ENCODE results near the gene CNRIP1. TPM values are rescaled to one million over a fixed set of nuclear protein-coding genes. Genes with fewer than 3 reads are reported as not detected.
A peak's percentile ranks its signal among the peaks of the same experiment; 100 is the strongest.

CNRIP1 gene
- total and polyA plus RNA-seq, 3 experiments from 2014 or later, result 0.11 TPM; not detected in 2

DNA sequence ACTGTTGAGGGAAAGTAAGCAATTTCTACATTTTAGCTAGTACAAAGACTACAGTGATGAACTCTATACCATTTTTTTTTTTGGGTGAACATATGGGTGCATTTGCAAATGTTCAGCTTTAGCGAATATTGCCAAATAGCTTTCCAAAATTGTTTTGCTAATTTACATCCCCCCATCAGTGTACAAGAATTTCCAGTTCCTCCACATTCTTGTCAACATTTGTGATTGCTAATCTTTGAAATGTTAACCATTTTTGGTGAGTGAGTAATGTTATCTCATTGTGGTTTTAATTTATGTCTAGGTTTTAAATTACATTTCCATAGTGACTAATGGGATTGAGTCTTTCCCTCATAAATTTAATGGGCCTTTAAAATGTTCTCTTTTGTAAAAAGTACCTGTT, 16.4 kb upstream of the CNRIP1 start:
- no peaks in the 10 kb centered on the region for H3K36me3 Mint-ChIP-seq
- no peaks in the 10 kb centered on the region for H3K9me3 ChIP-seq (ENCODE audit: low read length)
- no peaks in the 10 kb centered on the region for H3K4me1 Mint-ChIP-seq
- no peak overlapping the region for H3K27ac ChIP-seq (ENCODE audit: low read depth, low read length)
- H3K27me3 Mint-ChIP-seq, result peaks cover 6 to 21% of the 10 kb centered on the region in 2 donors
- ChIA-PET CTCF (no interaction called here), POLR2A (no interaction called here)
- no peaks in the 10 kb centered on the region for H3K9me3 Mint-ChIP-seq
- H3K27me3 ChIP-seq (ENCODE audit: insufficient read depth, low read length, poor library complexity, severe bottlenecking), result no peaks in the 10 kb centered on the region
- no peak for DNase-seq
- H3K4me3 ChIP-seq (ENCODE audit: low read length), result no peak overlapping the region
- H3K4me1 ChIP-seq (ENCODE audit: insufficient read depth, low read length), result no peaks in the 10 kb centered on the region
- no peaks in the 10 kb centered on the region for H3K36me3 ChIP-seq (ENCODE audit: insufficient read depth, low read length)
- H3K4me3 Mint-ChIP-seq, result no peak overlapping the region
- H3K27ac Mint-ChIP-seq, result no peak overlapping the region

DNA sequence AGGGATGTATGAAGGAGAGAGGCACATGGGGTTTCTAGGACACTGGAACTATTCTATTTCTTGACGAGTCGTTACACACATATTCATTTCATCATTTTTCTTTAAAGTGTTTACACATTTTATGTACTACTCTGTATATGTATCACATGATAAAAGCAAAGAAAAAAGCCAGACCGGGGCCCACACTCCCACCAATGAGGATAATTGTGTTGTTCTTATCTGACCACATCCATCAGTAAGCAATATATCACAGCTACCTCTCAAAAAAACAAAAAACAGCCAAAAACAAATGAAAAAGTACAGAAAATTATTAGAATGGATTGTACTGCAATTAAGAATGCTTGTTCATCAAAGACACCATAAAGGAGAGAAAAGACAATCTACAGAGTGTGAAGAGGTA, 14.2 kb upstream of the CNRIP1 start:
- no peak for DNase-seq
- H3K9me3 Mint-ChIP-seq, result no peaks in the 10 kb centered on the region
- H3K27ac Mint-ChIP-seq, result no peak overlapping the region
- Histone ChIP-seq H3K4me3 (ENCODE audit: low read length) (no peak overlapping the region), H3K27me3 (ENCODE audit: insufficient read depth, low read length, poor library complexity, severe bottlenecking) (no peaks in the 10 kb centered on the region), H3K9me3 (ENCODE audit: low read length) (no peaks in the 10 kb centered on the region), H3K36me3 (ENCODE audit: insufficient read depth, low read length) (no peaks in the 10 kb centered on the region), H3K27ac (ENCODE audit: low read depth, low read length) (no peak overlapping the region), H3K4me1 (ENCODE audit: insufficient read depth, low read length) (no peaks in the 10 kb centered on the region)
- ChIA-PET POLR2A (no interaction called here), CTCF (no interaction called here)
- no peaks in the 10 kb centered on the region for H3K4me1 Mint-ChIP-seq
- no peak overlapping the region for H3K4me3 Mint-ChIP-seq
- H3K36me3 Mint-ChIP-seq, result no peaks in the 10 kb centered on the region
- peaks cover 4 to 21% of the 10 kb centered on the region in 2 donors for H3K27me3 Mint-ChIP-seq

DNA sequence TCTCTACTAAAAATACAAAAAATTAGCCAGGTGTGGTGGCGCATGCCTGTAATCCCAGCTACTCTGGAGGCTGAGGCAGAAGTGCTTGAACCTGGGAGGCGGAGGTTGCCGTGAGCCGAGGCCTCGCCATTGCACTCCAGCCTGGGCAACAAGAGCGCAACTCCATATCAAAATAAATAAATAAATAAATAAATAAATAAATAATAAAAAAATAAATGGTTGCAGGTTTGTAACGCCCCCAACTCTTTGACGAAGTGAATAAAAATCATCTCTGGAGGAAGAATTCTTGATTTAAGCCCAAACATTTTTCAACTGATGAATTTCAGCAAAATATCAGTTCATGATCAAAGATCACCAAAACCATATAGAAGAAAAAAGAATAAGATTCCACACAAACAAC, 13.3 kb upstream of the CNRIP1 start:
- CTCF ChIA-PET, result no interaction called here
- Histone ChIP-seq H3K27me3 (ENCODE audit: insufficient read depth, low read length, poor library complexity, severe bottlenecking) (no peaks in the 10 kb centered on the region), H3K36me3 (ENCODE audit: insufficient read depth, low read length) (no peaks in the 10 kb centered on the region), H3K4me1 (ENCODE audit: insufficient read depth, low read length) (no peaks in the 10 kb centered on the region), H3K4me3 (ENCODE audit: low read length) (no peak overlapping the region), H3K9me3 (ENCODE audit: low read length) (no peaks in the 10 kb centered on the region), H3K27ac (ENCODE audit: low read depth, low read length) (no peak overlapping the region)
- no peaks in the 10 kb centered on the region for H3K4me1 Mint-ChIP-seq
- H3K9me3 Mint-ChIP-seq, result no peaks in the 10 kb centered on the region
- no peak for DNase-seq
- no peak overlapping the region for H3K4me3 Mint-ChIP-seq
- H3K27me3 Mint-ChIP-seq, result peaks cover 9 to 30% of the 10 kb centered on the region in 2 donors
- H3K27ac Mint-ChIP-seq, result no peak overlapping the region
- H3K36me3 Mint-ChIP-seq, result no peaks in the 10 kb centered on the region
- POLR2A ChIA-PET, result no interaction called here

DNA sequence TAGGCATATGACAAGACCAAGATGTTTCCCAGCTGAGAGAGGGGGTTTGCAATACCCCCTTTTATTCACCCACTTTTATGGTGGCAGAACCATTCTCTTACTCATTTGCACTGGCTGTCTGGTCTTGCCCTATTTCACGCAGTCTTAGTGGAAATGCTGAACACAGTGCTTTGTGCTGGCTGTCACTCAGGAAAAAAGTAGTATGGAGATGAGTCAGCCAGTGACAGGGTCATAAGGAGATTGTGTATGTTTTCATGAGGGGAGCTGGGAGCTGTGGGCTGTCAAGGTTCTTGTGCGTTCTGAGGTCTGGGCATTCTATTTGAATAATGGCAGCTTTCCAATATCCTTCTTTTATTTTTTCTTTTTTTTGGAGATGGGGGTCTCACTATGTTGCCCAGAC, 10.9 kb upstream of the CNRIP1 start:
- Histone ChIP-seq H3K36me3 (ENCODE audit: insufficient read depth, low read length) (no peaks in the 10 kb centered on the region), H3K9me3 (ENCODE audit: low read length) (no peaks in the 10 kb centered on the region), H3K4me1 (ENCODE audit: insufficient read depth, low read length) (no peaks in the 10 kb centered on the region), H3K27me3 (ENCODE audit: insufficient read depth, low read length, poor library complexity, severe bottlenecking) (no peaks in the 10 kb centered on the region), H3K4me3 (ENCODE audit: low read length) (no peak overlapping the region), H3K27ac (ENCODE audit: low read depth, low read length) (no peak overlapping the region)
- peaks cover 13 to 41% of the 10 kb centered on the region in 2 donors for H3K27me3 Mint-ChIP-seq
- no peaks in the 10 kb centered on the region for H3K36me3 Mint-ChIP-seq
- H3K9me3 Mint-ChIP-seq, result no peaks in the 10 kb centered on the region
- no peak overlapping the region for H3K27ac Mint-ChIP-seq
- ChIA-PET CTCF (no interaction called here), POLR2A (no interaction called here)
- no peak overlapping the region for H3K4me3 Mint-ChIP-seq
- H3K4me1 Mint-ChIP-seq, result no peaks in the 10 kb centered on the region
- DNase-seq, result no peak

- ChIA-PET CTCF (no interaction called here), POLR2A (no interaction called here)
- H3K27ac ChIP-seq (ENCODE audit: low read depth, low read length), result no peak overlapping the region
- H3K27me3 Mint-ChIP-seq, result peaks cover 13 to 44% of the 10 kb centered on the region in 2 donors
- no peaks in the 10 kb centered on the region for H3K9me3 ChIP-seq (ENCODE audit: low read length)
- H3K4me3 ChIP-seq (ENCODE audit: low read length), result no peak overlapping the region
- H3K4me3 Mint-ChIP-seq, result no peak overlapping the region
- DNase-seq, result no peak
- H3K4me1 ChIP-seq (ENCODE audit: insufficient read depth, low read length), result no peaks in the 10 kb centered on the region
- no peaks in the 10 kb centered on the region for H3K4me1 Mint-ChIP-seq
- no peaks in the 10 kb centered on the region for H3K27me3 ChIP-seq (ENCODE audit: insufficient read depth, low read length, poor library complexity, severe bottlenecking)
- H3K9me3 Mint-ChIP-seq, result no peaks in the 10 kb centered on the region
- no peaks in the 10 kb centered on the region for H3K36me3 ChIP-seq (ENCODE audit: insufficient read depth, low read length)
- no peak overlapping the region for H3K27ac Mint-ChIP-seq
- no peaks in the 10 kb centered on the region for H3K36me3 Mint-ChIP-seq
Observed at GRCh38 chr2:68328901-68329300, 9.2 kb upstream of the CNRIP1 start.

DNA sequence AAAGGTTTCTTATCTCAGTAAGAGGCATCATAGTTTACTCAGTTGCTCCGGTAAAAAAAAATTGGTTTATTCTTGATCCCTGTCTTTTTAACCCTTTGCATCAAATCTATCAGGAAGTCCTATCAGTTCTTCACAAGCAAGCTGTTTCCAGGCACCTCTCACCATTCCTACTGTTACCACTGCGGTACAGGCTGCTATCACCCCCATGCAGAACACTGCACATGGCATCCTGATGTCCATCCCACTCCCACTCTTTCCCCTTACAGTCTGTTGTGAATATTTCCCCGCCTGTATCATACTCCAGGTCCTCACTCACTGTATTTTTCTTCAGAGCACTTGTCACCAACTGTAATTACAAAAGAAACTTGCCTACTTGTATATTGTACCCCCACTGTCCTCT, 5.3 kb upstream of the CNRIP1 start:
- H3K27me3 Mint-ChIP-seq, result peaks cover 16 to 35% of the 10 kb centered on the region in 2 donors
- ChIA-PET CTCF (no interaction called here), POLR2A (no interaction called here)
- Histone ChIP-seq H3K36me3 (ENCODE audit: insufficient read depth, low read length) (no peaks in the 10 kb centered on the region), H3K4me3 (ENCODE audit: low read length) (no peak overlapping the region), H3K27ac (ENCODE audit: low read depth, low read length) (no peak overlapping the region), H3K9me3 (ENCODE audit: low read length) (no peaks in the 10 kb centered on the region), H3K27me3 (ENCODE audit: insufficient read depth, low read length, poor library complexity, severe bottlenecking) (peaks cover 4% of the 10 kb centered on the region), H3K4me1 (ENCODE audit: insufficient read depth, low read length) (peaks cover under 1% of the 10 kb centered on the region)
- no peaks in the 10 kb centered on the region for H3K9me3 Mint-ChIP-seq
- H3K4me3 Mint-ChIP-seq, result no peak overlapping the region
- peaks cover 0 to 4% (median 4%) of the 10 kb centered on the region in 3 donors for H3K4me1 Mint-ChIP-seq
- no peak for DNase-seq
- H3K36me3 Mint-ChIP-seq, result no peaks in the 10 kb centered on the region
- peak overlapping the region in 1 of 8 donors; percentile 53 for H3K27ac Mint-ChIP-seq

GRCh38 chr2:68320118-68320641, 431 bp upstream of the CNRIP1 start:
- ChIA-PET CTCF (interaction anchor here (2.2 kb wide), 1 partner anchor 121 kb away, joined by 6 read pairs; no protein-coding TSS in a partner anchor), POLR2A (interaction anchor here (1.1 kb wide), 1 partner anchor 64 kb away, joined by 3 read pairs; no protein-coding TSS in a partner anchor)
- peak overlapping the region in 1 of 8 donors; percentile 57 for H3K27ac Mint-ChIP-seq
- Histone ChIP-seq H3K36me3 (ENCODE audit: insufficient read depth, low read length) (no peaks in the 10 kb centered on the region), H3K9me3 (ENCODE audit: low read length) (no peaks in the 10 kb centered on the region), H3K4me1 (ENCODE audit: insufficient read depth, low read length) (peaks cover 11% of the 10 kb centered on the region), H3K4me3 (ENCODE audit: low read length) (no peak overlapping the region), H3K27ac (ENCODE audit: low read depth, low read length) (no peak overlapping the region), H3K27me3 (ENCODE audit: insufficient read depth, low read length, poor library complexity, severe bottlenecking) (peaks cover 17% of the 10 kb centered on the region)
- no peaks in the 10 kb centered on the region for H3K9me3 Mint-ChIP-seq
- no peaks in the 10 kb centered on the region for H3K36me3 Mint-ChIP-seq
- peak overlapping the region; percentile 79 to 89 (median 83) for H3K4me3 Mint-ChIP-seq
- no peak for DNase-seq
- H3K27me3 Mint-ChIP-seq, result peaks cover 35 to 50% of the 10 kb centered on the region in 2 donors
- H3K4me1 Mint-ChIP-seq, result peaks cover 8 to 23% (median 15%) of the 10 kb centered on the region in 3 donors

DNA sequence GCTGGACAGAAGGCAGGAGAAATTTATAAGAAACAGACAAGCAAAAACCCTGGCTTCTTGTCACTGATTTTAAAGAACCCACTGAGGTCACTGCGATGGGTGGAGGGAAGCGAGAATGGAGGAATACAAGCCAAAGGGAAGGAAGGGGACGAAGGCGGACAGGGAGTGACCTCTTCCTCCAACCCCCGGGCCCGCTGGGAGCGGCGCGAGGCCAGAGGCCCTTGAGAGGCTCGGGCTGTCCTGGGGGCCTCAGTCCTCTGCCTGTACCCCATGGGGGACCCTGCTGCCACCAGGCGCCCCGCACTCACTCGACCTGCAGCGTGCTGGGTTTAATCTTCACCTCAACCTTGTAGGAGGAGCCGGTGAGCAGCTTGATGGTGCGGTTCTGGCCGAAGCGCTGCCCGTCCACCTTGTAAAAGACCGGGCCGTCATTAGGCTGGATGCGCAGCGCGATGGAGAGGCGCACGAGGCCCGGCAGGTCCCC, 793 bp downstream of the CNRIP1 start:
- POLR2A ChIA-PET, result no interaction called here
- DNase-seq, result no peak
- Histone ChIP-seq H3K9me3 (ENCODE audit: low read length) (no peaks in the 10 kb centered on the region), H3K27ac (ENCODE audit: low read depth, low read length) (no peak overlapping the region), H3K36me3 (ENCODE audit: insufficient read depth, low read length) (no peaks in the 10 kb centered on the region), H3K27me3 (ENCODE audit: insufficient read depth, low read length, poor library complexity, severe bottlenecking) (peaks cover 17% of the 10 kb centered on the region), H3K4me3 (ENCODE audit: low read length) (no peak overlapping the region), H3K4me1 (ENCODE audit: insufficient read depth, low read length) (peaks cover 11% of the 10 kb centered on the region)
- Mint-ChIP-seq H3K27me3 (peaks cover 35 to 50% of the 10 kb centered on the region in 2 donors), H3K4me1 (peaks cover 8 to 23% (median 15%) of the 10 kb centered on the region in 3 donors), H3K27ac (peak overlapping the region in 1 of 8 donors; percentile 33), H3K9me3 (peaks cover 0 to 7% (median 2%) of the 10 kb centered on the region in 5 donors), H3K36me3 (peaks cover 0 to 1% (median 0%) of the 10 kb centered on the region in 3 donors), H3K4me3 (peak overlapping the region; percentile 42 to 89 (median 82))
- CTCF ChIA-PET, result interaction anchor here (2.2 kb wide), 1 partner anchor 122 kb away, joined by 6 read pairs; no protein-coding TSS in a partner anchor
